Activated B cell treated with CpG ODN at 0.5 μM for 24 hours (primary cell): Measurements from ENCODE around the gene NCK2. TPM values are rescaled to one million over a fixed set of nuclear protein-coding genes. Genes with fewer than 3 reads are reported as not detected.

Source experiments
- ATAC-seq: fragments of 200-7000 bp; cut with Tn5 transposase; one replicate; pipeline ENCODE4 v1.10.0; 2021; ENCODE audit warnings: low read depth, mild to moderate bottlenecking, moderate library complexity
- CTCF ChIA-PET: fragments of 350-600 bp; sonication (Branson Sonifier 250); formaldehyde crosslinking; loops from one replicate; lab custom pipeline; 2021; ENCODE audit warnings: antibody characterized with exemption; lab: Charles Lee
- POLR2A ChIA-PET: fragments of 350-600 bp; sonication (Branson Sonifier 250); formaldehyde crosslinking; loops from one replicate; lab custom pipeline; 2021; ENCODE audit warnings: antibody characterized with exemption; lab: Charles Lee
- DNase-seq: peaks from one replicate; pipeline ENCODE4 v3.0.0; 2022
- H3K27ac Mint-ChIP-seq: one replicate; pipeline ENCODE4 v1.8.0; 2020; ENCODE audit warnings: mixed read lengths
- H3K27me3 Mint-ChIP-seq: one replicate; pipeline ENCODE4 v1.8.0; 2021; ENCODE audit warnings: mixed read lengths
- H3K36me3 Mint-ChIP-seq: one replicate; pipeline ENCODE4 v1.8.0; 2021; ENCODE audit warnings: low read depth, mixed read lengths
- H3K4me1 Mint-ChIP-seq: one replicate; pipeline ENCODE4 v1.8.0; 2021; ENCODE audit warnings: mixed read lengths
- H3K4me3 Mint-ChIP-seq: one replicate; pipeline ENCODE4 v1.8.0; 2020; ENCODE audit warnings: mild to moderate bottlenecking, mixed read lengths
- H3K9me3 Mint-ChIP-seq: one replicate; pipeline ENCODE4 v1.8.0; 2020; ENCODE audit warnings: mixed read lengths
- CTCF ChIP-seq: fragments of 200-600 bp; IDR thresholded peaks from one replicate; pipeline ENCODE4 v1.8.0; 2022; ENCODE audit warnings: antibody characterized with exemption, mild to moderate bottlenecking
- intact Hi-C: fragments of 100-400 bp; cut with micrococcal nuclease; formaldehyde crosslinking; loops from one replicate; pipeline ENCODE4 v1.15.1; 2024
- total RNA-seq: library from RNA; stranded (reverse); gene quantifications from 2 replicates; pipeline ENCODE4 v1.2.3, GENCODE V29; 2022

The NCK2 gene
- total RNA-seq, 1 donor from 2014 or later, result 53.4 TPM

GRCh38 chr2:105889046-105889445 is 144.3 kb downstream of the NCK2 start:
- Mint-ChIP-seq H3K36me3 (peaks cover 64% of the 10 kb centered on the region), H3K9me3 (peaks cover 6% of the 10 kb centered on the region), H3K27me3 (no peaks in the 10 kb centered on the region), H3K4me3 (no peak overlapping the region), H3K4me1 (peaks cover 48% of the 10 kb centered on the region), H3K27ac (no peak overlapping the region)
- TF ChIP-seq CTCF, result no peak
- no peak for ATAC-seq
- intact Hi-C loops, result loop anchor here (5.0 kb wide), 1 partner anchor 312 kb away; no protein-coding TSS in a partner anchor
- CTCF ChIA-PET, result no interaction called here
- no peak for DNase-seq
- POLR2A ChIA-PET, result no interaction called here

DNA sequence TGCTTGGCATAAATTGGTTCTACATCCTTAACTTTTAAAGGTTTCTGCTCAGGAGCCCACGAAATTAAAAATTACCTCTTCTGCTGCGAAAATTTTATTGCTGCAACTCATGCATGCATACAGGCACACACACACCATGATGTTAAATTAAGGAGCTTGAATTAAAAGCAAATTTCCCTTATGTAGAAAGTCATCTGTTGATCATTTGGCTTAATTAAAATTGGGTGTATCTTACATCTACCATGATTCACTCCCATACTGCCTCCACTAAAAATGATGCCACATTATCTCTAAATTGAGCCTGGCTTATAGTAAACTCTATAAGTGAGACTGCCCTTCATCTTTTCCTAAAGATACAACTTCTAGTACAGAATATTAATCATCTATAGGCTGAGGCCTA is 145.4 kb downstream of the NCK2 start:
- Mint-ChIP-seq H3K36me3 (peaks cover 66% of the 10 kb centered on the region), H3K27ac (peak overlapping the region; percentile 42), H3K4me3 (no peak overlapping the region), H3K4me1 (peaks cover 37% of the 10 kb centered on the region), H3K9me3 (peaks cover 6% of the 10 kb centered on the region), H3K27me3 (no peaks in the 10 kb centered on the region)
- TF ChIP-seq CTCF, result no peak
- ChIA-PET POLR2A (interaction anchor here (0.5 to 0.7 kb wide), 2 partner anchors 111 to 162 kb away, joined by 5 to 8 read pairs; no protein-coding TSS in a partner anchor), CTCF (no interaction called here)
- intact Hi-C loops, result no loop called here
- DNase-seq (no peak), ATAC-seq (no peak)

DNA sequence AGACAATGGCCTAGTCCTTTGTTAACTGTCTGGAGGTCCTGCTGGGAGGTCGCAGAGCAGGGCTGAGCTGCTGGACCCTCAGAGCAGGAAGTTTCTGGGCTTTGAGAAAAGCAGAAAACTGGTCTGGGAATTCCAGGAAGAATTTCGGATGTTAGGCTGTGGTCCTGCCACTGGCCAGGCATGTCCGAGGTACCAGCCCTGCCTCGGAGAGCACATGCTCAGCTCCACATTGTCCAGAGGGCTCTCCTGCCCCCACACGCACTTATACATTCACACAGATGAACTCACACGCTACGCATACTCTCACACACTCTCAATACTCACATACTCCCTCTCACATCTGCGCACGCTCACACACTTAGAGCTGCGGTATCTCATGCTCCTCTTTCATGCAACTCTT is 146.1 kb downstream of the NCK2 start:
- Mint-ChIP-seq H3K36me3 (peaks cover 68% of the 10 kb centered on the region), H3K27ac (peak overlapping the region; percentile 1), H3K27me3 (no peaks in the 10 kb centered on the region), H3K9me3 (peaks cover 6% of the 10 kb centered on the region), H3K4me3 (no peak overlapping the region), H3K4me1 (peaks cover 31% of the 10 kb centered on the region)
- intact Hi-C loops, result no loop called here
- DNase-seq, result no peak
- ATAC-seq, result no peak
- no peak for TF ChIP-seq CTCF
- POLR2A ChIA-PET, result no interaction called here
- CTCF ChIA-PET, result no interaction called here

DNA sequence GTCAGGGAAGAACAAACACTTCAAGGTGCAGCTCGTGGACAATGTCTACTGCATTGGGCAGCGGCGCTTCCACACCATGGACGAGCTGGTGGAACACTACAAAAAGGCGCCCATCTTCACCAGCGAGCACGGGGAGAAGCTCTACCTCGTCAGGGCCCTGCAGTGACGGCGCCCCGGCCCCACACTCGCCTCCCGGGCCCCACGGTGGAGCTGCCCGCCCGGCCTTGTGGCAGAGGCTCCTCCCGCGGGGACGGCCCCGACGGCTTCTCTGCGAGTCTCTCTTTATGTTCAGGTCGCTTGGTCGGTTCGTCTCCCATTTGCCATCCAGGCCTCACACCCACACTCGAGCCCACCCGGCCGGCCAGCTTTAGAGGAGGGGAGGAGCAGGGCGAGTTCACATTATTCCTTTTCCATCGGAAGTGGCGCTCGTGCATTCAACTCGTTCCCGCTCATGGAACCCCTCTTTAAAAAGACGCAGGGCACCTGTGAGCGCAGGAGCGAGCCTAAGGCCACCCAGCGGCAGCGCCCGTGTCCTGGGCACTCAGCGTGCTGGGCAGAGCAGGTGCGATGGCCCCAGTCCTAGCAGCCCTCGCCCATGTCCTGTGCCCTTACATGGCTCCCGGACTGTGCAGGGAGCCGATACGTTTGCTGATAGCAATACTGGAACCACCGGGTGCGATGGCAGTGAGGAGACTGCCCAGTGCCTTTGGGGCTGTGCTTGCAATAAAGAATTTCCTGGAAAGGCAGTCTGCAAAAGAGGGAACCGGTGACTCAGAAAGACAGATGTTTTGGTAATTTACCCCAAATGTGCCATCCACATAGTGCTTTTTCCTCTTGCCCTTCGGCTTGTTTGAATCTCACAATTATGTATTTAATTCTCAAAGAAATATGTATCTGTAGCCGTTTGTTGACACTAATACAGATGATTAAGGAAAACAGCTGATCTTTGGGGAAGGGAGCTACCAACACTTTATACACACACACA is 148.6 kb downstream of the NCK2 start:
- Mint-ChIP-seq H3K4me1 (peaks cover 15% of the 10 kb centered on the region), H3K36me3 (peaks cover 66% of the 10 kb centered on the region), H3K4me3 (no peak overlapping the region), H3K9me3 (peaks cover 7% of the 10 kb centered on the region), H3K27ac (no peak overlapping the region), H3K27me3 (no peaks in the 10 kb centered on the region)
- ChIA-PET CTCF (no interaction called here), POLR2A (interaction anchor here (0.9 kb wide), 1 partner anchor 10 kb away, joined by 3 read pairs; no protein-coding TSS in a partner anchor)
- no peak for DNase-seq
- no peak for TF ChIP-seq CTCF
- intact Hi-C loops, result no loop called here
- no peak for ATAC-seq

- TF ChIP-seq CTCF, result no peak
- POLR2A ChIA-PET, result no interaction called here
These were observed 149.7 kb downstream of the NCK2 start for GRCh38 chr2:105894327-105894944.

More at GRCh38 chr2:105894327-105894944, 149.7 kb downstream of the NCK2 start:
- Mint-ChIP-seq H3K9me3 (peaks cover 9% of the 10 kb centered on the region), H3K27me3 (no peaks in the 10 kb centered on the region), H3K36me3 (peaks cover 63% of the 10 kb centered on the region), H3K4me1 (peaks cover 15% of the 10 kb centered on the region), H3K27ac (no peak overlapping the region), H3K4me3 (no peak overlapping the region)
- DNase-seq, result no peak
- intact Hi-C loops, result no loop called here
- no peak for ATAC-seq
- CTCF ChIA-PET, result no interaction called here
